Heart right ventricle (tissue), 16 donors: ENCODE measurements around the gene MYH7. TPM values are rescaled to one million over a fixed set of nuclear protein-coding genes. Genes with fewer than 3 reads are reported as not detected.
A peak's percentile ranks its signal among the peaks of the same experiment; 100 is the strongest.

Experiments used
- ATAC-seq, 8 donors: fragments of 200-7000 bp; cut with Tn5 transposase; one replicate each; pipeline ENCODE4 v1.9.1; 2020; ENCODE audit warnings: mild to moderate bottlenecking in 8 of 8, moderate library complexity in 8 of 8, moderate number of reproducible peaks in 1 of 8
- DNase-seq, 2 donors: peaks; one replicate each; pipeline ENCODE4 v3.0.0-alpha.2; 2020
- H3K27ac ChIP-seq, 10 donors: fragments of 200-600 bp; sonication (generic) in 2 of 10; one replicate each; pipeline versions ENCODE4 v1.5.0 to v1.8.0; 2020 to 2022; ENCODE audit warnings: mild to moderate bottlenecking in 3 of 10
- H3K27me3 ChIP-seq, 7 donors: fragments of 200-600 bp; one replicate each; pipeline ENCODE4 v1.8.0; 2021 to 2022; ENCODE audit warnings: mild to moderate bottlenecking in 2 of 7
- H3K36me3 ChIP-seq, 9 donors: fragments of 200-600 bp; sonication (generic) in 1 of 9; one replicate each; pipeline versions ENCODE4 v1.5.0 to v1.8.0; 2020 to 2022; ENCODE audit warnings: mild to moderate bottlenecking in 2 of 9
- H3K4me1 ChIP-seq, 9 donors: fragments of 200-600 bp; sonication (generic) in 1 of 9; one replicate each; pipeline versions ENCODE4 v1.5.0 to v1.8.0; 2020 to 2022; ENCODE audit warnings: mild to moderate bottlenecking in 4 of 9
- H3K4me3 ChIP-seq, 10 donors: fragments of 200-600 bp; sonication (generic) in 2 of 10; one replicate each; pipeline versions ENCODE4 v1.5.0 to v1.8.0; 2020 to 2022; ENCODE audit warnings: mild to moderate bottlenecking in 7 of 10, moderate library complexity in 2 of 10
- H3K9me3 ChIP-seq, 11 donors: fragments of 200-600 bp in 10 of 11; sonication (generic) in 2 of 11; one replicate each; pipeline versions ENCODE4 v1.5.0 to v1.8.0; 2013 to 2022; ENCODE audit warnings: mild to moderate bottlenecking in 2 of 11, control low read depth in 1 of 11, moderate library complexity in 1 of 11
- WGBS, 2 donors: extraction: QIAGEN DNeasy Blood & Tissue Kit; methylation state at CpG; one replicate each; pipeline ENCODE4 v1.1.7; 2013; ENCODE audit warnings: inconsistent platforms in 1 of 2; 5-methylcytosine and 5-hydroxymethylcytosine counted together
- intact Hi-C, 10 donors: fragments of 100-400 bp; cut with DNase I; formaldehyde crosslinking; loops; one replicate each; pipeline versions ENCODE4 v1.11.1 to v1.14.2; 2022
- polyA plus RNA-seq, 2 donors: library from polyadenylated mRNA; stranded (reverse); fragments of 200-250 nt; gene quantifications; one replicate each; pipeline ENCODE4 v1.2.3, GENCODE V29; 2013
- total RNA-seq, 10 donors: library from RNA; stranded (reverse); fragmentation: NEBNext Ultra II Directional in 3 of 10; extraction: Animal tissue kit (Norgen Biotek cat#: 25700) in 3 of 10; gene quantifications; one replicate each; pipeline versions ENCODE4 v1.2.1 to v1.2.4, GENCODE V29; 2021 to 2023
- TF ChIP-seq, protein P1 (sequence below), 9 donors: fragments of 200-600 bp; sonication (generic) in 2 of 9; IDR thresholded peaks; one replicate each; pipeline versions ENCODE4 v1.5.0 to v1.8.0; 2021 to 2022; ENCODE audit warnings: antibody characterized with exemption in 9 of 9, mild to moderate bottlenecking in 5 of 9, moderate library complexity in 1 of 9
- donor health status: Arrhythmogenic right ventricular cardiomyopathy.
- donor health status: ischemic (EF 13 %, LVEDD 7.1; RV severe dilation, severe dysfunction).
- donor health status: healthy with polysubstance abuse.
- donor health status: DM: no; HTN: yes; CAD: no.
- donor health status: DM: no; HTN: no; CAD: no.
- donor health status: ischemic (EF 25% LVEDD 6.9; RV normal size, moderate dysfunction).
- donor health status: ischemic (EF 25% LVEDD 5.7; RV mildly dilated, moderate dysfunction).
- donor health status: healthy.
- donor health status: DM: yes; HTN: yes; CAD: no.
- donor health status: Ischemic cardiomyopathy.
- donor health status: ischemic (EF 35%, LVEDD 5.7; RV mildly dilated, moderate dysfunction).
- donor health status: nonischemic (EF 11% LVEDD 7.7; RV severe dilation, severe dysfunction).
- donor health status: DM: yes; HTN: yes; CAD: no.
- donor health status: PGD.
- donor health status: ischemic (EF 29% LVEDD 5.4; RV normal size, mild dysfunction).
- donor health status: nonischemic (EF 23%, LVEDD 6.1; RV moderate dilation, normal function).

MYH7 gene
- total and polyA plus RNA-seq, 12 donors, result 641 to 22,607 (median 18,940) TPM

DNA sequence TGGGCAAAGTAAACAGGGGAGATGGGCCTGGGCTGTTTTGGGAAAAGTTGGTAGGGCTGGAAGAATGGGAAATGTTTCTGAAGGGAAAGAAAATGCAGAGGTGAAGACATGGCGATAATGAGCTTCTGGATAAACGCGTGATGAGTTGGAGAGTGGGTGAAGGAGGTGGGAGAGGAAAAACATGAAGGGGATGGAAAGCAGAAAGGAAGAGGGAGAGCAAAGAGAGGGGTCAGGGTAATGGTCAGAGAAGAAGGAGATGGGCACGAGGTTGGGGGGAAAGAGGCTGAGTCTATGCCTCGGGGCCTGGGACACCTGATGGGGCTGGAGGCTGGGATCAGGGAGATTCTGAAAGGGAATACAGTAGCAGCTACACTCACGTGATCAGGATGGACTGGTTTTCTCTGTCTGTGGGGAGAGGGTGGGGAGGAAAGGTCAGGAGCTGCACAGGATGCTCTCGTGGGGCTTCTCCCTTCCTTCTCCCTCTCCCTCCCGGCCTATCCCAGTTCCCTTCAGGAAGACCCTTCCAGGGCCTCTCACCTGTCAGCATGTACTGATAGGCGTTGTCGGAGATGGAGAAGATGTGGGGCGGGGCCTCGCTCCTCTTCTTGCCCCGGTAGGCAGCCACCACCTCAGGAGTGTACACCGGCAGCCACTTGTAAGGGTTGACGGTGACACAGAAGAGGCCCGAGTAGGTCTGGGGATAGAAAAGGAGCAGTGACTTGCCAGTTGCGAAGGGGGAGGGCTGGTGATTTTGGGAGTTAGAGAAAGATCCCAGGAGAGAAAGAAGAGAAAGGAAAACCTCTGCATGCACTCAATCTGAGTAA lies 3.1 kb downstream of the MYH7 start:
- Histone ChIP-seq H3K4me3 (peak overlapping the region in 3 of 10 donors; percentile 47 to 58 (median 47)), H3K36me3 (peaks cover 0 to 75% (median 21%) of the 10 kb centered on the region in 9 donors), H3K9me3 (no peaks in the 10 kb centered on the region), H3K4me1 (peaks cover 0 to 16% (median 3%) of the 10 kb centered on the region in 9 donors), H3K27ac (peak overlapping the region in 5 of 10 donors; percentile 70 to 96 (median 93)), H3K27me3 (no peaks in the 10 kb centered on the region)
- TF ChIP-seq, protein P1, sequence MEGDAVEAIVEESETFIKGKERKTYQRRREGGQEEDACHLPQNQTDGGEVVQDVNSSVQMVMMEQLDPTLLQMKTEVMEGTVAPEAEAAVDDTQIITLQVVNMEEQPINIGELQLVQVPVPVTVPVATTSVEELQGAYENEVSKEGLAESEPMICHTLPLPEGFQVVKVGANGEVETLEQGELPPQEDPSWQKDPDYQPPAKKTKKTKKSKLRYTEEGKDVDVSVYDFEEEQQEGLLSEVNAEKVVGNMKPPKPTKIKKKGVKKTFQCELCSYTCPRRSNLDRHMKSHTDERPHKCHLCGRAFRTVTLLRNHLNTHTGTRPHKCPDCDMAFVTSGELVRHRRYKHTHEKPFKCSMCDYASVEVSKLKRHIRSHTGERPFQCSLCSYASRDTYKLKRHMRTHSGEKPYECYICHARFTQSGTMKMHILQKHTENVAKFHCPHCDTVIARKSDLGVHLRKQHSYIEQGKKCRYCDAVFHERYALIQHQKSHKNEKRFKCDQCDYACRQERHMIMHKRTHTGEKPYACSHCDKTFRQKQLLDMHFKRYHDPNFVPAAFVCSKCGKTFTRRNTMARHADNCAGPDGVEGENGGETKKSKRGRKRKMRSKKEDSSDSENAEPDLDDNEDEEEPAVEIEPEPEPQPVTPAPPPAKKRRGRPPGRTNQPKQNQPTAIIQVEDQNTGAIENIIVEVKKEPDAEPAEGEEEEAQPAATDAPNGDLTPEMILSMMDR (IDR thresholded peaks at IDR 0.05), result no peak
- peak in 1 of 2 donors; percentile 10 for DNase-seq
- ATAC-seq, result peak in 1 of 8 donors; percentile 0
- intact Hi-C loops, result no loop called here
- 37 to 52% methylated on average over 17 of the region's 17 CpGs for WGBS, 2 donors

- DNase-seq (peak in 1 of 2 donors; percentile 15), ATAC-seq (no peak)
- H3K27me3 ChIP-seq, result no peaks in the 10 kb centered on the region
- peaks cover 0 to 77% (median 21%) of the 10 kb centered on the region in 9 donors for H3K36me3 ChIP-seq
- peak overlapping the region in 3 of 10 donors; percentile 21 to 58 (median 47) for H3K4me3 ChIP-seq
- TF ChIP-seq, protein P1 (IDR thresholded peaks at IDR 0.05), result no peak
- no peaks in the 10 kb centered on the region for H3K9me3 ChIP-seq
- H3K27ac ChIP-seq, result peak overlapping the region in 4 of 10 donors; percentile 21 to 96 (median 77)
- 45 to 61% methylated on average over 10 of the region's 10 CpGs for WGBS, 2 donors
- peaks cover 0 to 8% (median 3%) of the 10 kb centered on the region in 9 donors for H3K4me1 ChIP-seq
- intact Hi-C loops, result no loop called here
Measured at GRCh38 chr14:23431486-23431885, 4.0 kb downstream of the MYH7 start.

DNA sequence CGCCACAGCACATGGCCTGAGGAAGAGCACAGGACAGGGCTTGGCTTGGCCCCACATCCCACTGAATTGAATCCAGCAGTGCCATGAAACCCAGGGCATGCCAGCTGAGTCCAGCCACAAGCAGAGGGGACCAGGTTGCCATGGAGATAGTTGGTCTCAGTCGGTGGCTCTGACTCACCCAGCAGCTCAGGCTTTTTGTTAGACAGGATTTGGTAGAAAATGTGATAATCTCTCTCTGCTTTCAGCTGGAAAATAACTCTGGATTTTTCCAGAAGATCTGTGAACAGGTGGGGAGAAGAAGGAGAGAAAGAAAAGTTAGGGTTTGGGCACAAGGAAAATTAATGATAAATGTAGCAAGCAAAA lies 4.8 kb downstream of the MYH7 start:
- intact Hi-C loops, result no loop called here
- DNase-seq (no peak), ATAC-seq (no peak)
- Histone ChIP-seq H3K9me3 (no peaks in the 10 kb centered on the region), H3K27ac (peak overlapping the region in 5 of 10 donors; percentile 21 to 96 (median 61)), H3K36me3 (peaks cover 0 to 77% (median 21%) of the 10 kb centered on the region in 9 donors), H3K27me3 (no peaks in the 10 kb centered on the region), H3K4me3 (peak overlapping the region in 3 of 10 donors; percentile 21 to 58 (median 47)), H3K4me1 (peaks cover 0 to 3% (median 0%) of the 10 kb centered on the region in 9 donors)
- WGBS, 2 donors, result 27% methylated on average over 2 of the region's 2 CpGs
- TF ChIP-seq, protein P1 (IDR thresholded peaks at IDR 0.05), result no peak

- WGBS, 2 donors, result 47 to 53% methylated on average over 10 of the region's 10 CpGs
- peak overlapping the region in 3 of 10 donors; percentile 21 to 58 (median 47) for H3K4me3 ChIP-seq
- TF ChIP-seq, protein P1 (IDR thresholded peaks at IDR 0.05), result no peak
- H3K27ac ChIP-seq, result peak overlapping the region in 5 of 10 donors; percentile 12 to 96 (median 61)
- H3K27me3 ChIP-seq, result no peaks in the 10 kb centered on the region
- peaks cover 0 to 77% (median 21%) of the 10 kb centered on the region in 9 donors for H3K36me3 ChIP-seq
- peaks cover 0 to 3% (median 0%) of the 10 kb centered on the region in 9 donors for H3K4me1 ChIP-seq
- ATAC-seq, result no peak
- no peaks in the 10 kb centered on the region for H3K9me3 ChIP-seq
- intact Hi-C loops, result no loop called here
- DNase-seq, result peak in 1 of 2 donors; percentile 7
Measured at GRCh38 chr14:23430016-23430722, 5.3 kb downstream of the MYH7 start.
